ENCODE results near the gene TNK1. TPM values are rescaled to one million over a fixed set of nuclear protein-coding genes. Genes with fewer than 3 reads are reported as not detected.

Gene TNK1
- total and polyA plus RNA-seq, 2 of the 8 experiments (the other 6 are each of a cell fraction or from before 2014, with no cell fraction given), result 7.6 to 9.5 TPM

GRCh38 chr17:7437369-7437863, 56.5 kb downstream of the TNK1 start (continued):
- TF ChIP-seq EGR1 (IDR thresholded peaks at IDR 0.05; ENCODE audit: borderline replicate concordance, low read depth, low read length) (no peak), KDM1A (IDR thresholded peaks at IDR 0.05; ENCODE audit: borderline replicate concordance, low read length) (no peak), CBX8 (IDR thresholded peaks at IDR 0.05; ENCODE audit: borderline replicate concordance, low read depth, low read length) (no peak), POLR2A (IDR thresholded peaks at IDR 0.05; ENCODE audit: control extremely low read depth in 1 of 2, low read depth in 2 of 2, low read length in 2 of 2) (no peak), TAF1 (IDR thresholded peaks at IDR 0.05; ENCODE audit: low read depth, low read length) (no peak), SUZ12 (IDR thresholded peaks at IDR 0.05; ENCODE audit: low read length) (no peak), CHD1 (IDR thresholded peaks at IDR 0.05; ENCODE audit: low read depth, low read length) (no peak), ASH2L (IDR thresholded peaks at IDR 0.05; ENCODE audit: low read length) (no peak)
